ENCODE results near the gene LRFN5. TPM values are rescaled to one million over a fixed set of nuclear protein-coding genes. Genes with fewer than 3 reads are reported as not detected.

LRFN5 gene
- total RNA-seq, 1 experiment from 2014 or later, result 9.8 TPM

- Histone ChIP-seq H3K4me1 (ENCODE audit: control insufficient read depth, insufficient read depth, low read length) (no peaks in the 10 kb centered on the region), H3K36me3 (ENCODE audit: control insufficient read depth, insufficient read depth, low read length) (no peaks in the 10 kb centered on the region), H3K4me3 (ENCODE audit: low read depth in 2 of 2, low read length in 2 of 2) (no peak overlapping the region), H3K9me3 (ENCODE audit: control insufficient read depth, insufficient read depth, low read depth, low read length) (peaks cover 5% of the 10 kb centered on the region; the same call in 1 of the 2 replicates), H3K27me3 (ENCODE audit: control insufficient read depth, insufficient read depth, low read length) (no peaks in the 10 kb centered on the region), H3K27ac (ENCODE audit: low read length) (no peak overlapping the region)
- no TSS peak for BruUV-seq (replicated peaks)
- ChIA-PET CTCF (no interaction called here), POLR2A (no interaction called here)
- intact Hi-C loops (cut with micrococcal nuclease; ENCODE audit: unreplicated experiment) (no loop called here), in situ Hi-C loops (cut with HindIII; ENCODE audit: low pct_unique_long_range_greater_than_20kb, low sequenced_read_pairs) (no loop called here)
- no peak for DNase-seq (ENCODE audit: low read depth, low spot score)
- TF ChIP-seq TCF7L2 (IDR thresholded peaks at IDR 0.05; ENCODE audit: low read depth, low read length) (no peak), SIN3A (IDR thresholded peaks at IDR 0.05; ENCODE audit: borderline replicate concordance, insufficient read depth, low read depth, low read length) (no peak), POLR2AphosphoS5 (IDR thresholded peaks at IDR 0.05; ENCODE audit: low read depth, low read length) (no peak), REST (IDR thresholded peaks at IDR 0.05; ENCODE audit: insufficient read depth in 1 of 2, low read depth in 2 of 2, low read length in 1 of 2) (no peak), CTCF (IDR thresholded peaks at IDR 0.05) (no peak)
- ATAC-seq, result no peak
Measured at GRCh38 chr14:41915732-41916131, 309.1 kb downstream of the LRFN5 start.

GRCh38 chr14:41916313-41916712, 309.6 kb downstream of the LRFN5 start:
- ChIA-PET CTCF (no interaction called here), POLR2A (no interaction called here)
- ATAC-seq (no peak), DNase-seq (ENCODE audit: low read depth, low spot score) (no peak)
- no peak overlapping the region for H3K27ac ChIP-seq (ENCODE audit: low read length)
- no TSS peak for BruUV-seq (replicated peaks)
- TF ChIP-seq POLR2AphosphoS5 (IDR thresholded peaks at IDR 0.05; ENCODE audit: low read depth, low read length) (no peak), REST (IDR thresholded peaks at IDR 0.05; ENCODE audit: insufficient read depth in 1 of 2, low read depth in 2 of 2, low read length in 1 of 2) (no peak), SIN3A (IDR thresholded peaks at IDR 0.05; ENCODE audit: borderline replicate concordance, insufficient read depth, low read depth, low read length) (no peak), CTCF (IDR thresholded peaks at IDR 0.05) (no peak), TCF7L2 (IDR thresholded peaks at IDR 0.05; ENCODE audit: low read depth, low read length) (no peak)
- H3K36me3 ChIP-seq (ENCODE audit: control insufficient read depth, insufficient read depth, low read length), result no peaks in the 10 kb centered on the region
- in situ Hi-C loops (cut with HindIII; ENCODE audit: low pct_unique_long_range_greater_than_20kb, low sequenced_read_pairs) (no loop called here), intact Hi-C loops (cut with micrococcal nuclease; ENCODE audit: unreplicated experiment) (no loop called here)
- no peaks in the 10 kb centered on the region for H3K27me3 ChIP-seq (ENCODE audit: control insufficient read depth, insufficient read depth, low read length)
- peaks cover 5% of the 10 kb centered on the region; the same call in 1 of the 2 replicates for H3K9me3 ChIP-seq (ENCODE audit: control insufficient read depth, insufficient read depth, low read depth, low read length)
- no peak overlapping the region for H3K4me3 ChIP-seq (ENCODE audit: low read depth in 2 of 2, low read length in 2 of 2)
- no peaks in the 10 kb centered on the region for H3K4me1 ChIP-seq (ENCODE audit: control insufficient read depth, insufficient read depth, low read length)

Measured in Panc1 (cell line).